K562 (cell line): ENCODE results near the gene PUM1. TPM values are rescaled to one million over a fixed set of nuclear protein-coding genes. Genes with fewer than 3 reads are reported as not detected.
A peak's percentile ranks its signal among the peaks of the same experiment; 100 is the strongest.

Experiments used
- ATAC-seq: fragments of 200-7000 bp; cut with Tn5 transposase; 3 replicates; pipeline ENCODE4 v1.9.1; 2020; ENCODE audit warnings: moderate library complexity
- BruUV-seq: library from RNA; stranded (reverse); fragments of 400-500 nt; replicated peaks from 2 replicates; lab custom pipeline; 2021; lab: Mats Ljungman, UMichigan
- CTCF ChIA-PET: fragments of 300-600 bp; formaldehyde crosslinking; extraction: SDS; loops from one replicate; lab custom pipeline; 2021; ENCODE audit warnings: low intra/inter-chr PET ratio; lab: Yijun Ruan, JAX
- POLR2A ChIA-PET: fragments of 300-600, 350-650 bp; sonication (Branson Sonifier 250); formaldehyde crosslinking; extraction: SDS; loops from one replicate; lab custom pipeline; 2021; ENCODE audit warnings: antibody characterized with exemption, inconsistent platforms; lab: Yijun Ruan, JAX
- DNase-seq, 4 experiments: peaks; one replicate each; pipeline versions ENCODE4 v3.0.0 to v3.0.0-alpha.2; 2011 to 2018; ENCODE audit warnings: low spot score in 3 of 4, mixed read lengths in 3 of 4; ENCODE audit errors: extremely low read depth in 1 of 4
- FAIRE-seq: peaks from 2 replicates; lab custom pipeline; 2011; peaks lifted over from hg19 to GRCh38; lab: Jason Lieb, UNC
- H2AFZ ChIP-seq: 2 replicates; pipeline ENCODE4 v1.6.0; 2011; ENCODE audit warnings: low read depth, low read length, control low read depth, inconsistent platforms
- H3K27ac ChIP-seq: fragments of 200-600 bp; 3 replicates; pipeline ENCODE4 v1.8.0; 2011; ENCODE audit warnings: low read depth, mild to moderate bottlenecking, control low read depth, inconsistent platforms, low read length, moderate library complexity, mixed read lengths; ENCODE audit errors: extremely low read depth
- H3K27me3 ChIP-seq, 2 experiments: fragments of 300-600 bp in 1 of 2; 2 replicates in 1 of 2; 3 replicates in 1 of 2; pipeline versions ENCODE4 v1.6.0 to v1.8.0; 2011; ENCODE audit warnings: inconsistent platforms in 2 of 2, low read length in 2 of 2, mild to moderate bottlenecking in 1 of 2, mixed read lengths in 1 of 2, moderate library complexity in 1 of 2; ENCODE audit not compliant: control insufficient read depth in 2 of 2, insufficient read depth in 2 of 2
- H3K36me3 ChIP-seq: fragments of 300-600 bp; 3 replicates; pipeline ENCODE4 v1.8.0; 2011; ENCODE audit warnings: mild to moderate bottlenecking, low read length, inconsistent platforms; ENCODE audit not compliant: control insufficient read depth, insufficient read depth
- H3K4me1 ChIP-seq, 2 experiments: fragments of 200-600 bp in 1 of 2; replicated peaks in 1 of 2; 2 replicates in 1 of 2; 3 replicates in 1 of 2; pipeline versions ENCODE4 v1.5.1 to v1.8.0; 2011; ENCODE audit warnings: inconsistent platforms in 2 of 2, low read length in 2 of 2, mild to moderate bottlenecking in 1 of 2, mixed read lengths in 1 of 2, moderate library complexity in 1 of 2; ENCODE audit not compliant: control insufficient read depth in 2 of 2, insufficient read depth in 2 of 2
- H3K4me2 ChIP-seq: 2 replicates; pipeline ENCODE4 v1.6.1; 2011; ENCODE audit warnings: low read length, control low read depth, inconsistent platforms, mixed read lengths; ENCODE audit not compliant: insufficient read depth
- H3K4me3 ChIP-seq: fragments of 200-600 bp; sonication (generic), shearing (Covaris generic); 2 replicates; pipeline ENCODE4 v1.5.1; 2016; ENCODE audit warnings: control low read depth, inconsistent platforms
- H3K79me2 ChIP-seq: fragments of 200-600 bp; 3 replicates; pipeline ENCODE4 v1.8.0; 2011; ENCODE audit warnings: low read length, inconsistent platforms; ENCODE audit not compliant: control insufficient read depth, insufficient read depth
- H3K9ac ChIP-seq, 2 experiments: 2 replicates each; pipeline versions ENCODE4 v1.6.0 to v1.6.1; 2011; ENCODE audit warnings: low read depth in 2 of 2, low read length in 2 of 2, control low read depth in 1 of 2, inconsistent platforms in 1 of 2, mild to moderate bottlenecking in 1 of 2, mixed read lengths in 1 of 2; ENCODE audit not compliant: insufficient read depth in 1 of 2
- H3K9me1 ChIP-seq: one replicate; pipeline ENCODE4 v1.6.0; 2011; ENCODE audit warnings: inconsistent platforms, mild to moderate bottlenecking, low read length, moderate library complexity; ENCODE audit not compliant: control insufficient read depth, insufficient read depth
- H3K9me3 ChIP-seq: replicated peaks from 2 replicates; pipeline ENCODE4 v1.5.1; 2011; ENCODE audit warnings: low read depth, low read length, inconsistent platforms; ENCODE audit not compliant: control insufficient read depth, insufficient read depth
- H4K20me1 ChIP-seq: replicated peaks from 2 replicates; pipeline ENCODE4 v1.6.1; 2011; ENCODE audit warnings: low read length, inconsistent platforms, mixed read lengths; ENCODE audit not compliant: control insufficient read depth, insufficient read depth
- C11orf30 ChIP-seq: fragments of 450-650 bp; IDR thresholded peaks from 2 replicates; pipeline ENCODE4 v1.6.1; 2016; ENCODE audit warnings: low read depth, mild to moderate bottlenecking
- CHD1 ChIP-seq: fragments of 200-600 bp; sonication (generic); IDR thresholded peaks from one replicate; pipeline ENCODE4 v1.6.1; 2012; ENCODE audit warnings: mild to moderate bottlenecking, moderate library complexity, low read length, inconsistent platforms
- CREB1 ChIP-seq, 2 experiments: sonication (generic) in 1 of 2; formaldehyde crosslinking in 1 of 2; IDR thresholded peaks; 2 replicates each; pipeline versions ENCODE4 v1.6.1 to v1.8.0; 2012 to 2022; ENCODE audit warnings: inconsistent platforms in 1 of 2, mild to moderate bottlenecking in 1 of 2, missing genetic modification reagents in 1 of 2, moderate library complexity in 1 of 2
- SIX5 ChIP-seq, 2 experiments: IDR thresholded peaks; 2 replicates each; pipeline ENCODE4 v1.6.1; 2011; ENCODE audit warnings: low read length in 2 of 2, borderline replicate concordance in 1 of 2, low read depth in 1 of 2, mild to moderate bottlenecking in 1 of 2, moderate library complexity in 1 of 2; ENCODE audit not compliant: insufficient read depth in 1 of 2
- TBL1XR1 ChIP-seq, 2 experiments: IDR thresholded peaks; 2 replicates each; pipeline ENCODE4 v1.6.1; 2012; ENCODE audit warnings: improper control_type of control experiment in 2 of 2, low read length in 2 of 2, mild to moderate bottlenecking in 1 of 2
- ZNF316 ChIP-seq: fragments of 450-650 bp; IDR thresholded peaks from 2 replicates; pipeline ENCODE4 v1.6.1; 2016
- ZNF551 ChIP-seq: fragments of 250-450 bp; sonication (Bioruptor Pico); IDR thresholded peaks from 2 replicates; pipeline ENCODE4 v1.5.0; 2021; ENCODE audit warnings: mild to moderate bottlenecking, moderate library complexity
- WGBS: fragments of 100-300 bp; shearing (Covaris generic); methylation state at CpG from one replicate; pipeline ENCODE4 v1.1.6; 2016; ENCODE audit warnings: low coverage, mixed read lengths; ENCODE audit not compliant: insufficient coverage; ENCODE audit errors: missing lambda C conversion rate; 5-methylcytosine and 5-hydroxymethylcytosine counted together
- in situ Hi-C: fragments of 300-500 bp; cut with MboI; formaldehyde crosslinking; loops from 4 replicates; pipeline ENCODE4 v1.15.0; 2018; ENCODE audit warnings: inconsistent platforms, mixed read lengths
- intact Hi-C: fragments of 100-400 bp; cut with micrococcal nuclease; formaldehyde crosslinking; loops from 2 replicates; pipeline ENCODE4 v1.14.2; 2022
- polyA plus RNA-seq, 8 experiments: library from polyadenylated mRNA; depleted of rRNA in 4 of 8; stranded (reverse) in 5 of 8; unstranded in 3 of 8; fragments of >200 nt; fragmentation: Nextera tagmentation in 2 of 8; fragmentation: Illumina TruSeq in 1 of 8; extraction: Ambion mirVana in 2 of 8; extraction: Trizol in 1 of 8; gene quantifications; 2 replicates each; pipeline versions ENCODE4 v1.2.1 to v1.2.3, GENCODE V29; 2011 to 2014; ENCODE audit warnings: inconsistent platforms in 1 of 8, missing spikeins in 1 of 8
- total RNA-seq, 7 experiments: library from RNA; depleted of rRNA in 6 of 7; stranded (reverse); fragments of >200 nt in 6 of 7; fragmentation: Illumina TruSeq in 2 of 7; extraction: Trizol in 2 of 7; gene quantifications; 2 replicates each; pipeline versions ENCODE4 v1.2.1 to v1.2.3, GENCODE V29; 2011 to 2021; ENCODE audit warnings: low replicate concordance in 1 of 7
- TF ChIP-seq, protein P1 (sequence below): fragments of 450-650 bp; IDR thresholded peaks from 2 replicates; pipeline ENCODE4 v1.6.1; 2016; ENCODE audit warnings: mild to moderate bottlenecking
- TF ChIP-seq, protein P2 (sequence below): IDR thresholded peaks from 2 replicates; pipeline ENCODE4 v1.6.1; 2011; ENCODE audit warnings: borderline replicate concordance, low read depth, mild to moderate bottlenecking, moderate library complexity, low read length; ENCODE audit not compliant: insufficient read depth, poor library complexity, severe bottlenecking
- TF ChIP-seq, protein P3 (sequence below): fragments of 250-450 bp; sonication (Bioruptor Pico); IDR thresholded peaks from 2 replicates; pipeline ENCODE4 v1.8.0; 2022; ENCODE audit warnings: moderate library complexity, mild to moderate bottlenecking, inconsistent platforms

The PUM1 gene
- total and polyA plus RNA-seq, 9 of the 15 experiments (the other 6 are each of a cell fraction or from before 2014, with no cell fraction given), result 37.7 to 104 (median 55.7) TPM

DNA sequence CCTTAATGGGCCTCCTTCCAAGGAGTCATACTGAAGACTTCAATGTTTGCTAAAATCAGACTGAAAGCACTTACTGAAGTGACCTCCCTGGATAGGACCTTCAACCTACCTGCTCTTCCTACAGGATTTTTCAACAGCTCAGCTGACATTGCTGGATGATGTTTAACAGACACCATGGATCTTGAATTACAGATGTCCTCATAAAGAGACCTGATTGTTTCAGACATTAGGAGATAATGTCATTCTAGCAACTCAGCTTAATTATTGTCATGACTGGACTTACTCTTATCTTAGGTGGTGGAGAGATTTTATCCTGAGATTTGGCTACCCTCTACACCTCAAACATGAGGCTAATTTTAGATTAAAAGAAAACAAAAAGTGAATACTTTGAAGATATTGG, 83.1 kb downstream of the PUM1 start:
- FAIRE-seq (no peak), ATAC-seq (no peak)
- Histone ChIP-seq H4K20me1 (no peaks in the 10 kb centered on the region; the same call in 1 of the 2 replicates), H3K9me3 (no peaks in the 10 kb centered on the region), H3K4me1 (peaks cover 3 to 6% of the 10 kb centered on the region in 2 experiments; a peak in 3 of 5 replicates), H2AFZ (no peak overlapping the region), H3K27me3 (no peaks in the 10 kb centered on the region), H3K9me1 (peaks cover 4% of the 10 kb centered on the region), H3K4me2 (no peak overlapping the region), H3K36me3 (peaks cover 76% of the 10 kb centered on the region)
- CTCF ChIA-PET, result interaction anchor here (0.7 kb wide), 1 partner anchor 19 kb away, joined by 3 read pairs; no protein-coding TSS in a partner anchor
- POLR2A ChIA-PET, result interaction anchor here (1.2 to 1.3 kb wide), 2 partner anchors 12 to 48 kb away, joined by 4 read pairs; no protein-coding TSS in a partner anchor
- TF ChIP-seq TBL1XR1 (IDR thresholded peaks at IDR 0.05; ENCODE audit: low read length in 2 of 2) (no peak), CREB1 (IDR thresholded peaks at IDR 0.05) (no peak), CREB1 (CRISPR knock-in tag; IDR thresholded peaks at IDR 0.05) (no peak), ZNF316 (peak; percentile 24; the same call in 1 of the 2 replicates), C11orf30 (0 out of 2 replicates have a peak, but pooled peaks have one; percentile 7)
- TF ChIP-seq, all 486 proteins: peak for 2
- DNase-seq, result no peak
- H3K9ac ChIP-seq, result no peak overlapping the region
- intact Hi-C loops, result no loop called here
- no peak overlapping the region for H3K27ac ChIP-seq
- H3K79me2 ChIP-seq, result peaks cover 77% of the 10 kb centered on the region
- no peak overlapping the region for H3K4me3 ChIP-seq
- no TSS peak for BruUV-seq
- in situ Hi-C loops, result no loop called here

DNA sequence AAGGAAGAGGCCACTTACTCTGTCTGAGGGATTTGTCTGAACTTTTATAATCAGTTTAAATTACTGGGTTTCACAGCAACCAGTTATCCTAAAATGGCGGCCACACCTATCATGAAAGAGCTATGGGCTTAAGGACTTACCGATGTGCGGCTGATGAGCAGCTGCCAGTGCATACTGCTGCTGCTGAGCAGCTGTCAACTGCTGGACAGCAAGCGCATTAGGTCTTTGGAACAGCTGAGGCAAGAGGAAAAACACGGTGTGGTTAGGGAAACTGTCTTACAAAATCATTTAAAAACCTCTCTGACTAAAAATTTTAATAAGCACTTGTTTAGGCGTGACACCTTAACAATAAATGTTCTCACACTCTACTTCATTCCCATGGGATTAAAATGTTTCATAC, 84.3 kb downstream of the PUM1 start:
- H3K27me3 ChIP-seq, result no peaks in the 10 kb centered on the region
- no peak overlapping the region for H3K9ac ChIP-seq
- CTCF ChIA-PET, result no interaction called here
- H3K4me3 ChIP-seq, result no peak overlapping the region
- peaks cover 78% of the 10 kb centered on the region for H3K79me2 ChIP-seq
- no peak overlapping the region for H3K4me2 ChIP-seq
- peaks cover 0 to 6% of the 10 kb centered on the region in 2 experiments; a peak in 3 of 5 replicates for H3K4me1 ChIP-seq
- 93% methylated on average over 6 of the region's 6 CpGs for WGBS
- FAIRE-seq, result no peak
- H4K20me1 ChIP-seq, result no peaks in the 10 kb centered on the region
- DNase-seq, result no peak
- H3K9me3 ChIP-seq, result no peaks in the 10 kb centered on the region
- peaks cover 86% of the 10 kb centered on the region for H3K36me3 ChIP-seq
- peaks cover 7% of the 10 kb centered on the region for H3K9me1 ChIP-seq
- intact Hi-C loops, result no loop called here
- POLR2A ChIA-PET, result interaction anchor here (1.0 to 1.2 kb wide), 2 partner anchors 9 to 190 kb away, joined by 3 read pairs; no protein-coding TSS in a partner anchor
- no peak overlapping the region for H3K27ac ChIP-seq
- BruUV-seq, result no TSS peak
- ATAC-seq, result no peak
- no peak overlapping the region for H2AFZ ChIP-seq
- in situ Hi-C loops, result no loop called here
- TF ChIP-seq SIX5 (IDR thresholded peaks at IDR 0.05; ENCODE audit: borderline replicate concordance in 1 of 2, insufficient read depth in 1 of 2, low read depth in 1 of 2, low read length in 2 of 2), result no peak
- TF ChIP-seq, protein P1, sequence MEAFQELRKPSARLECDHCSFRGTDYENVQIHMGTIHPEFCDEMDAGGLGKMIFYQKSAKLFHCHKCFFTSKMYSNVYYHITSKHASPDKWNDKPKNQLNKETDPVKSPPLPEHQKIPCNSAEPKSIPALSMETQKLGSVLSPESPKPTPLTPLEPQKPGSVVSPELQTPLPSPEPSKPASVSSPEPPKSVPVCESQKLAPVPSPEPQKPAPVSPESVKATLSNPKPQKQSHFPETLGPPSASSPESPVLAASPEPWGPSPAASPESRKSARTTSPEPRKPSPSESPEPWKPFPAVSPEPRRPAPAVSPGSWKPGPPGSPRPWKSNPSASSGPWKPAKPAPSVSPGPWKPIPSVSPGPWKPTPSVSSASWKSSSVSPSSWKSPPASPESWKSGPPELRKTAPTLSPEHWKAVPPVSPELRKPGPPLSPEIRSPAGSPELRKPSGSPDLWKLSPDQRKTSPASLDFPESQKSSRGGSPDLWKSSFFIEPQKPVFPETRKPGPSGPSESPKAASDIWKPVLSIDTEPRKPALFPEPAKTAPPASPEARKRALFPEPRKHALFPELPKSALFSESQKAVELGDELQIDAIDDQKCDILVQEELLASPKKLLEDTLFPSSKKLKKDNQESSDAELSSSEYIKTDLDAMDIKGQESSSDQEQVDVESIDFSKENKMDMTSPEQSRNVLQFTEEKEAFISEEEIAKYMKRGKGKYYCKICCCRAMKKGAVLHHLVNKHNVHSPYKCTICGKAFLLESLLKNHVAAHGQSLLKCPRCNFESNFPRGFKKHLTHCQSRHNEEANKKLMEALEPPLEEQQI, result no peak
- TF ChIP-seq ZNF551 (CRISPR knock-in tag), result no peak
- TF ChIP-seq, protein P2, sequence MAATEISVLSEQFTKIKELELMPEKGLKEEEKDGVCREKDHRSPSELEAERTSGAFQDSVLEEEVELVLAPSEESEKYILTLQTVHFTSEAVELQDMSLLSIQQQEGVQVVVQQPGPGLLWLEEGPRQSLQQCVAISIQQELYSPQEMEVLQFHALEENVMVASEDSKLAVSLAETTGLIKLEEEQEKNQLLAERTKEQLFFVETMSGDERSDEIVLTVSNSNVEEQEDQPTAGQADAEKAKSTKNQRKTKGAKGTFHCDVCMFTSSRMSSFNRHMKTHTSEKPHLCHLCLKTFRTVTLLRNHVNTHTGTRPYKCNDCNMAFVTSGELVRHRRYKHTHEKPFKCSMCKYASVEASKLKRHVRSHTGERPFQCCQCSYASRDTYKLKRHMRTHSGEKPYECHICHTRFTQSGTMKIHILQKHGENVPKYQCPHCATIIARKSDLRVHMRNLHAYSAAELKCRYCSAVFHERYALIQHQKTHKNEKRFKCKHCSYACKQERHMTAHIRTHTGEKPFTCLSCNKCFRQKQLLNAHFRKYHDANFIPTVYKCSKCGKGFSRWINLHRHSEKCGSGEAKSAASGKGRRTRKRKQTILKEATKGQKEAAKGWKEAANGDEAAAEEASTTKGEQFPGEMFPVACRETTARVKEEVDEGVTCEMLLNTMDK, result no peak
- TF ChIP-seq, protein P3, sequence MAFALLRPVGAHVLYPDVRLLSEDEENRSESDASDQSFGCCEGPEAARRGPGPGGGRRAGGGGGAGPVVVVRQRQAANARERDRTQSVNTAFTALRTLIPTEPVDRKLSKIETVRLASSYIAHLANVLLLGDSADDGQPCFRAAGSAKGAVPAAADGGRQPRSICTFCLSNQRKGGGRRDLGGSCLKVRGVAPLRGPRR, result no peak
- no peak for TF ChIP-seq CHD1
